ENCODE data around the gene NR1D1.
A peak's percentile ranks its signal among the peaks of the same experiment; 100 is the strongest.

GRCh38 chr17:40100419-40100668 lies at the start of gene NR1D1:
- TF ChIP-seq CTCF (IDR thresholded peaks at IDR 0.05) (peak in 1 of 4 experiments; percentile 3), POLR2A (IDR thresholded peaks at IDR 0.05) (peak in 1 of 2 donors; percentile 92)
